GM12892 (cell line): Measurements from ENCODE around the gene GPR31.

ENCODE experiments used
- DNase-seq: peaks from one replicate; pipeline ENCODE4 v3.0.0; 2011; ENCODE audit not compliant: insufficient read length
- FAIRE-seq: peaks from 2 replicates; lab custom pipeline; 2011; peaks lifted over from hg19 to GRCh38; lab: Jason Lieb, UNC
- POLR2A ChIP-seq: IDR thresholded peaks from 2 replicates; pipeline ENCODE4 v1.6.1; 2011; ENCODE audit warnings: low read depth, low read length, control low read depth
- POLR2AphosphoS5 ChIP-seq: IDR thresholded peaks from 2 replicates; pipeline ENCODE4 v1.6.1; 2011; ENCODE audit warnings: low read depth, low read length, control low read depth
- TAF1 ChIP-seq: IDR thresholded peaks from 2 replicates; pipeline ENCODE4 v1.6.1; 2011; ENCODE audit warnings: low read depth, mild to moderate bottlenecking, control low read depth, low read length, borderline replicate concordance

The GPR31 gene

DNA sequence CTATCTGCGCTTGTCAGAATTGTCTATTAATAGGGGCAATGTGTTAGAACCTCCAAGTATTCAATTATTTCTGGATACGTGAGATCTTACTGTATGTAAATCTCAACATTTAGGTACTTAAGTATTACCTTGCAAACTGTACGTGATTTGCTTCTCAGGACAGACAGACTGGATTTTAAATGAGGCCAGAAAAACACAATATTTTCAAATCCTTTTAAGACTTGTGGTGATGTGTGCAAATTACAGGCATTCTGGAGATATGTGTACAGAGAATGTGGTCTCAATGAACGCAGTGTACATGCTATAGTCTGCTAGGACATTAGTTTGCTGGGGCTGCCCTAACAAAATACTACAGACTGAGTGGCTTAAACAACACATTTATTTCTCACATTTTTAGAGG lies 18.0 kb downstream of the GPR31 start:
- DNase-seq: no peak
- no peak for FAIRE-seq
- TF ChIP-seq TAF1: no peak
- no peak for TF ChIP-seq POLR2AphosphoS5
- TF ChIP-seq POLR2A: no peak

- TF ChIP-seq POLR2AphosphoS5 (no peak), POLR2A (no peak), TAF1 (no peak)
- FAIRE-seq: no peak
- DNase-seq: no peak
Observed at GRCh38 chr6:167137881-167138280, 19.9 kb downstream of the GPR31 start.

DNA sequence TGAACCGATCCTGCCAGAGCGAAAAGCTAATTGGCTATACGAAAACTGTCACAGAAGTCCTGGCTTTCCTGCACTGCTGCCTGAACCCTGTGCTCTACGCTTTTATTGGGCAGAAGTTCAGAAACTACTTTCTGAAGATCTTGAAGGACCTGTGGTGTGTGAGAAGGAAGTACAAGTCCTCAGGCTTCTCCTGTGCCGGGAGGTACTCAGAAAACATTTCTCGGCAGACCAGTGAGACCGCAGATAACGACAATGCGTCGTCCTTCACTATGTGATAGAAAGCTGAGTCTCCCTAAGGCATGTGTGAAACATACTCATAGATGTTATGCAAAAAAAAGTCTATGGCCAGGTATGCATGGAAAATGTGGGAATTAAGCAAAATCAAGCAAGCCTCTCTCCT lies 20.7 kb downstream of the GPR31 start:
- no peak for FAIRE-seq
- TF ChIP-seq POLR2AphosphoS5 (no peak), POLR2A (no peak)
- no peak for DNase-seq

DNA sequence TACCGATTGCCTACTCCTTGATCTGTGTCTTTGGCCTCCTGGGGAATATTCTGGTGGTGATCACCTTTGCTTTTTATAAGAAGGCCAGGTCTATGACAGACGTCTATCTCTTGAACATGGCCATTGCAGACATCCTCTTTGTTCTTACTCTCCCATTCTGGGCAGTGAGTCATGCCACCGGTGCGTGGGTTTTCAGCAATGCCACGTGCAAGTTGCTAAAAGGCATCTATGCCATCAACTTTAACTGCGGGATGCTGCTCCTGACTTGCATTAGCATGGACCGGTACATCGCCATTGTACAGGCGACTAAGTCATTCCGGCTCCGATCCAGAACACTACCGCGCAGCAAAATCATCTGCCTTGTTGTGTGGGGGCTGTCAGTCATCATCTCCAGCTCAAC lies 21.4 kb downstream of the GPR31 start:
- FAIRE-seq (no peak), DNase-seq (no peak)
- TF ChIP-seq POLR2A (no peak), TAF1 (no peak), POLR2AphosphoS5 (no peak)

GRCh38 chr6:167134448-167135328 lies 23.1 kb downstream of the GPR31 start:
- FAIRE-seq (no peak), DNase-seq (no peak)
- no peak for TF ChIP-seq TAF1
- no peak for TF ChIP-seq POLR2A
- no peak for TF ChIP-seq POLR2AphosphoS5

GRCh38 chr6:167130712-167131684 lies 26.8 kb downstream of the GPR31 start:
- DNase-seq: no peak
- no peak for TF ChIP-seq POLR2A
- TF ChIP-seq TAF1: no peak
- no peak for TF ChIP-seq POLR2AphosphoS5
- peak; percentile 83 for FAIRE-seq

DNA sequence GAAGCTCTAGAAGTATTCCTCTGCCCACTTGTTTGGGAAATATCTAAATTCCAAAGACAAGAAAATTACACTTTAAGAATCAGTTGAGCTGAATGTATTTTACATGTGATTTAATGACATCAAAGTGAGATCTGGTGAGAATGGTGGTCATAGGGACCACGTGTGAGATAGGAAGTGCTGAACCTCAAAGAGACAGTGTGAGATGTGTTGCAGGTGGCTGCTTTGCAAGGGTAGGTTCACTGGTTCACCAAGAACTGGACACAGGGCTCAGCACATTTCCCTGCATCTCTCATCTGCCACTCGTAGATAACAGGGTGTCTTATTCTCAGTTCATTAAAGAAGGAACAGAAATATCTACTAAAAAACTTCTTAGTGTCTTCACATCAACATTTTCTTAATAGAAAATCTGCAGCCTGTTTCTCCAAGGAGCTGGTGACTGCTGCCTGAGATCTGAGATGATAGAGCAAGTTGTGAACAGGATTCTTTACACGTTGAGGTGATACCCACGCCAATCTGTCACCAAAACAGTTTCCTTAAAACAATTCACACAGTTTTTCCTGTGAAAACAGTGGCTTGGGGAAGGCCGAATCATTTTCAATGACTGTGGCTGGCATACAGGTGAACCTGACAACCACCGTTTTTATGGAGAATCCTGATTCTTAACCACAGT lies 27.6 kb downstream of the GPR31 start:
- TF ChIP-seq POLR2A (no peak), POLR2AphosphoS5 (no peak; the same call in 1 of the 2 replicates), TAF1 (no peak)
- FAIRE-seq: peak; percentile 93
- DNase-seq: no peak

DNA sequence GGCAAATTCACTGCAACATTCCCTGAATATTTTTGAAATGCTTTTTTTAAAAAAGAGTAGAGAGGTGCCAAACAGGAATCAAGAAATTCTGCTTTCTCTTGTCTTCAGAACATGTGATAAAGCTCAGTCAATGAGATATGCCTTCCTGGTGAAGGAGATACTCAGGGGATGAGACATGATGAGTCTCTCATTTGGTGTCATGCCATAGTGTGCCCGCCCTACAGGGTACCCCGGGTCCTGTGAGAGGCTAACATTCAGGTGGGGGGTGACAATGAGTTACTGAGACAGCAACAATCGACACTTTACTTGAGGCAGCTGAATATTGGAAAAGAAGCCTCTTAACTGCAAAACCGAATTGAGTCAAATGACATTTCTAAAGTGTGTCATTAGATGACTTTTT lies 28.2 kb downstream of the GPR31 start:
- FAIRE-seq: no peak
- DNase-seq: no peak
- TF ChIP-seq POLR2A: no peak
- TF ChIP-seq TAF1: no peak
- TF ChIP-seq POLR2AphosphoS5: no peak

GRCh38 chr6:167129159-167129558 lies 28.6 kb downstream of the GPR31 start:
- no peak for DNase-seq
- no peak for FAIRE-seq
- TF ChIP-seq POLR2A (no peak), POLR2AphosphoS5 (no peak), TAF1 (no peak)

DNA sequence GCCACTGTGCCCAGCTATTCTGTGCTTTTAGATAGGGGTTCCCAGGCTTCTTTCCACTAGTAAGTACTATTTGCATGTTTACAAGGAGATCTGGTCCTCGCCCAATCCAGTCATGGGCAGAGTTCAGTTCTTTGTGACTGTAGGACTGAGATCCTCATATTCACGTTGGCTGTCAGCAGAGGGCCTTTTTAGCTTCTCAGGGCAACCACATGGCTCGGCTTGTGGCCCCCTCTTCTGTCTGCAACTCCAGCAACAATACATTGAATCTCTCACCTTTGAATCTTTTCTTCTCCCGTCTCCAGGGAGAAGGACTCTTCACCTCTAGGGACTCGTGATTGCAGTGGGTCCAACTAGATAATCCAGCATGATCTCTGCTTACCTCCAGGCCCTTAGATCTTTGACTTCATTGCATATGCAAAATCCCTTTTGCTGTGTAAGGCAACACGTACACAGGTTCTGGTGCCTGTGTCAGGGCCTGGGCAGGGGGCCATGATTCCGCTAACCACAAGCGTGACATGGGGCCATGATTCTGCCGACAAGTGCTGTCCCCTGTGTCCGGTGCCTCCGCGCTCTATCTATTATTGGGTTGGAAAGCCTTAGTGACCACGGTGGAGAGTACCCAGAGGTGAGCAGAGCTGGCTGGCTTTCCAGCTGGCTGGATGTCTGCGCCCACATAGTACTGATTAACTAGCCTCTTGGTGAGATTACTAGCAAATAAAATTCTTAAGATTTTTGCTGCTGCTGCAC lies 29.8 kb downstream of the GPR31 start:
- FAIRE-seq (peak; percentile 14), DNase-seq (no peak)
- TF ChIP-seq POLR2AphosphoS5 (no peak), POLR2A (no peak), TAF1 (no peak)
